GM19455 (cell line): ENCODE measurements around the gene NEU4.
"Not testable (repeated sequence)": the region's sequence is repeated elsewhere in the genome, so short reads cannot be mapped to it uniquely, and the experiment has no call there.

Experiments
- ATAC-seq: cut with Tn5 transposase; IDR thresholded peaks from one replicate; pipeline ENCODE4 v1.9.1; 2021; ENCODE audit not compliant: unreplicated experiment

The NEU4 gene

GRCh38 chr2:241812730-241813643 lies 4.0 kb downstream of the NEU4 start:
- no peak for ATAC-seq

- no peak for ATAC-seq
Measured at GRCh38 chr2:241813644-241814392, 4.8 kb downstream of the NEU4 start.

GRCh38 chr2:241814393-241814642 lies 5.3 kb downstream of the NEU4 start:
- ATAC-seq, result no peak

GRCh38 chr2:241814643-241815476 lies 5.9 kb downstream of the NEU4 start:
- ATAC-seq, result no peak

GRCh38 chr2:241815477-241816430 lies 6.8 kb downstream of the NEU4 start:
- no peak for ATAC-seq

- ATAC-seq, result no peak
Measured at GRCh38 chr2:241816431-241817121, 7.6 kb downstream of the NEU4 start.

GRCh38 chr2:241817126-241817820 lies 8.3 kb downstream of the NEU4 start:
- no peak for ATAC-seq

GRCh38 chr2:241817821-241818215 lies 8.8 kb downstream of the NEU4 start:
- ATAC-seq, result not testable (repeated sequence)

GRCh38 chr2:241818229-241818942 lies 9.4 kb downstream of the NEU4 start:
- no peak for ATAC-seq

- no peak for ATAC-seq
Measured at GRCh38 chr2:241818943-241819270, 9.9 kb downstream of the NEU4 start.

GRCh38 chr2:241819947-241820624 lies 11.1 kb downstream of the NEU4 start:
- not testable (repeated sequence) for ATAC-seq

- ATAC-seq, result no peak
Measured at GRCh38 chr2:241820625-241821384, 11.8 kb downstream of the NEU4 start.

GRCh38 chr2:241821460-241822263 lies 12.7 kb downstream of the NEU4 start:
- no peak for ATAC-seq

- no peak for ATAC-seq
Measured at GRCh38 chr2:241822264-241822623, 13.3 kb downstream of the NEU4 start.

GRCh38 chr2:241823531-241824437 lies 14.8 kb downstream of the NEU4 start:
- not testable (repeated sequence) for ATAC-seq

- ATAC-seq, result no peak
Measured at GRCh38 chr2:241827394-241827793, 18.4 kb downstream of the NEU4 start.
